Endothelial cell of umbilical vein (primary cell): ENCODE results near the gene GAS7. TPM values are rescaled to one million over a fixed set of nuclear protein-coding genes. Genes with fewer than 3 reads are reported as not detected.

Source experiments
- BruUV-seq: library from RNA; stranded (reverse); fragments of 400-500 nt; replicated peaks from 2 replicates; lab custom pipeline; 2021; lab: Mats Ljungman, UMichigan
- CTCF ChIA-PET: fragments of 300-600, 350-600 bp; sonication (Branson Sonifier 250); formaldehyde crosslinking; loops from one replicate; lab custom pipeline; 2021; ENCODE audit warnings: antibody characterized with exemption, inconsistent platforms; lab: Charles Lee
- POLR2A ChIA-PET: fragments of 300-600, 350-600 bp; sonication (Branson Sonifier 250); formaldehyde crosslinking; loops from one replicate; lab custom pipeline; 2021; ENCODE audit warnings: antibody characterized with exemption, inconsistent platforms; lab: Charles Lee
- DNase-seq: peaks from one replicate; pipeline ENCODE4 v3.0.0-alpha.2; 2011; ENCODE audit warnings: low read depth, low spot score
- FAIRE-seq: peaks from 2 replicates; lab custom pipeline; 2011; peaks lifted over from hg19 to GRCh38; lab: Jason Lieb, UNC
- H2AFZ ChIP-seq: 2 replicates; pipeline ENCODE4 v1.6.0; 2012; ENCODE audit warnings: low read depth, low read length, control low read depth, inconsistent platforms
- H3K27ac ChIP-seq: 2 replicates; pipeline ENCODE4 v1.5.1; 2011; ENCODE audit warnings: low read depth, mild to moderate bottlenecking, control low read depth, low read length, moderate library complexity; ENCODE audit not compliant: insufficient read depth
- H3K27me3 ChIP-seq, 2 experiments: 2 replicates each; pipeline versions ENCODE4 v1.6.0 to v1.6.1; 2011; ENCODE audit warnings: low read length in 2 of 2, mixed read lengths in 1 of 2; ENCODE audit not compliant: control insufficient read depth in 2 of 2, insufficient read depth in 2 of 2
- H3K36me3 ChIP-seq, 2 experiments: 2 replicates in 1 of 2; 3 replicates in 1 of 2; pipeline ENCODE4 v1.5.1; 2011; ENCODE audit warnings: low read length in 2 of 2, mild to moderate bottlenecking in 1 of 2, moderate library complexity in 1 of 2; ENCODE audit not compliant: control insufficient read depth in 2 of 2, insufficient read depth in 2 of 2; ENCODE audit errors: extremely low read depth in 1 of 2
- H3K4me1 ChIP-seq: 3 replicates; pipeline ENCODE4 v1.5.1; 2011; ENCODE audit warnings: mild to moderate bottlenecking, low read length; ENCODE audit not compliant: control insufficient read depth, insufficient read depth; ENCODE audit errors: extremely low read depth
- H3K4me2 ChIP-seq: 2 replicates; pipeline ENCODE4 v1.6.1; 2011; ENCODE audit warnings: low read length, control low read depth, mixed read lengths; ENCODE audit not compliant: insufficient read depth
- H3K4me3 ChIP-seq, 3 experiments: fragments of 200-600 bp in 1 of 3; sonication (generic), shearing (Covaris generic) in 1 of 3; replicated peaks in 1 of 3; 2 replicates each; pipeline ENCODE4 v1.5.1; 2011 to 2016; ENCODE audit warnings: control low read depth in 3 of 3, low read length in 3 of 3, mild to moderate bottlenecking in 2 of 3, inconsistent platforms in 1 of 3, low read depth in 1 of 3, moderate library complexity in 1 of 3; ENCODE audit not compliant: insufficient read depth in 1 of 3
- H3K79me2 ChIP-seq: 2 replicates; pipeline ENCODE4 v1.6.0; 2012; ENCODE audit warnings: low read length, inconsistent platforms; ENCODE audit not compliant: control insufficient read depth, insufficient read depth
- H3K9ac ChIP-seq: replicated peaks from 2 replicates; pipeline ENCODE3; 2011; ENCODE audit warnings: low read length, control low read depth; ENCODE audit not compliant: insufficient read depth; ENCODE audit errors: extremely low read depth
- H3K9me1 ChIP-seq: replicated peaks from 3 replicates; pipeline ENCODE4 v1.6.0; 2011; ENCODE audit warnings: mild to moderate bottlenecking, low read length; ENCODE audit not compliant: control insufficient read depth, insufficient read depth; ENCODE audit errors: extremely low read depth
- H3K9me3 ChIP-seq: replicated peaks from 2 replicates; pipeline ENCODE4 v1.5.1; 2012; ENCODE audit warnings: low read length, inconsistent platforms; ENCODE audit not compliant: control insufficient read depth, insufficient read depth
- H4K20me1 ChIP-seq: replicated peaks from 2 replicates; pipeline ENCODE3; 2011; ENCODE audit warnings: mild to moderate bottlenecking, low read length; ENCODE audit not compliant: control insufficient read depth, insufficient read depth; ENCODE audit errors: extremely low read depth
- CTCF ChIP-seq, 2 donors: IDR thresholded peaks; 1 replicate in 1 of 2; 2 replicates in 1 of 2; pipeline ENCODE4 v1.5.1; 2011; ENCODE audit warnings: low read length in 2 of 2, mild to moderate bottlenecking in 2 of 2, moderate library complexity in 2 of 2, control low read depth in 1 of 2, inconsistent platforms in 1 of 2, low read depth in 1 of 2; ENCODE audit not compliant: insufficient read depth in 1 of 2; ENCODE audit errors: extremely low read depth in 1 of 2
- EZH2 ChIP-seq: IDR thresholded peaks from 2 replicates; pipeline ENCODE4 v1.6.1; 2012; ENCODE audit warnings: borderline replicate concordance, low read depth, mild to moderate bottlenecking, moderate library complexity, low read length, inconsistent platforms; ENCODE audit not compliant: severe bottlenecking
- FOS ChIP-seq: IDR thresholded peaks from 2 replicates; pipeline ENCODE4 v1.6.1; 2011; ENCODE audit warnings: mild to moderate bottlenecking, low read length, moderate library complexity, borderline replicate concordance; ENCODE audit not compliant: insufficient read depth
- GATA2 ChIP-seq: IDR thresholded peaks from 2 replicates; pipeline ENCODE4 v1.7.0; 2011; ENCODE audit warnings: low read depth, mild to moderate bottlenecking, moderate library complexity, mixed read lengths, low read length; ENCODE audit not compliant: insufficient read length, insufficient read depth
- JUN ChIP-seq: IDR thresholded peaks from 2 replicates; pipeline ENCODE4 v1.6.1; 2011; ENCODE audit warnings: borderline replicate concordance, low read depth; ENCODE audit not compliant: insufficient read length, insufficient read depth
- MAX ChIP-seq: IDR thresholded peaks from 2 replicates; pipeline ENCODE4 v1.6.1; 2011; ENCODE audit not compliant: insufficient read depth, insufficient read length
- MYC ChIP-seq: IDR thresholded peaks from one replicate; pipeline ENCODE4 v1.6.1; 2011; ENCODE audit warnings: mild to moderate bottlenecking, low read depth, low read length
- POLR2A ChIP-seq: IDR thresholded peaks from 2 replicates; pipeline ENCODE4 v1.6.1; 2012; ENCODE audit warnings: low read depth, mild to moderate bottlenecking, control low read depth, low read length
- POLR2AphosphoS5 ChIP-seq: IDR thresholded peaks from 2 replicates; pipeline ENCODE4 v1.6.1; 2012; ENCODE audit warnings: low read depth, mild to moderate bottlenecking, control low read depth, low read length, moderate library complexity; ENCODE audit not compliant: insufficient read depth
- dilution Hi-C: fragments of 300-500 bp; cut with MboI; formaldehyde crosslinking; loops from one replicate; pipeline ENCODE4 v1.15.0; 2019; ENCODE audit warnings: low sequenced_read_pairs; ENCODE audit not compliant: extremely low pct_ligation_motif_present
- intact Hi-C: fragments of 100-400 bp; cut with micrococcal nuclease; formaldehyde crosslinking; loops from one replicate; pipeline ENCODE4 v1.10.0; 2022
- polyA plus RNA-seq, 4 experiments: library from polyadenylated mRNA; depleted of rRNA in 3 of 4; stranded (reverse) in 3 of 4; unstranded in 1 of 4; fragments of >200 nt; gene quantifications; 2 replicates each; pipeline versions ENCODE4 v1.2.1 to v1.2.3, GENCODE V29; 2011 to 2012; ENCODE audit warnings: missing spikeins in 1 of 4
- total RNA-seq: library from RNA; stranded (reverse); gene quantifications from 2 replicates; pipeline ENCODE4 v1.2.3, GENCODE V29; 2021

GAS7 gene
- total and polyA plus RNA-seq, 2 donors (not counting 3 experiments of a cell fraction or from before 2014, with no cell fraction given): not detected

- Histone ChIP-seq H3K27me3 (no peaks in the 10 kb centered on the region), H3K9ac (no peak overlapping the region), H3K9me1 (no peaks in the 10 kb centered on the region), H3K4me1 (no peaks in the 10 kb centered on the region), H3K79me2 (no peaks in the 10 kb centered on the region), H2AFZ (no peak overlapping the region), H3K27ac (no peak overlapping the region), H3K36me3 (no peaks in the 10 kb centered on the region), H4K20me1 (no peaks in the 10 kb centered on the region), H3K4me2 (no peak overlapping the region), H3K4me3 (no peak overlapping the region), H3K9me3 (peaks cover 4% of the 10 kb centered on the region)
- DNase-seq (no peak), FAIRE-seq (no peak)
- ChIA-PET CTCF (no interaction called here), POLR2A (no interaction called here)
- dilution Hi-C loops: no loop called here
- no peak for TF ChIP-seq JUN
- TF ChIP-seq MAX: no peak
- no peak for TF ChIP-seq MYC
- no peak for TF ChIP-seq FOS
- no peak for TF ChIP-seq GATA2
- no peak for TF ChIP-seq POLR2AphosphoS5
- TF ChIP-seq EZH2: no peak
- no peak for TF ChIP-seq CTCF (IDR thresholded peaks at IDR 0.05; ENCODE audit: extremely low read depth in 1 of 2, insufficient read depth in 1 of 2, low read depth in 1 of 2, low read length in 2 of 2)
- TF ChIP-seq POLR2A: no peak
- no TSS peak for BruUV-seq
- intact Hi-C loops: no loop called here
Measured at GRCh38 chr17:10243883-10244844, 45.8 kb upstream of the GAS7 start.
